Measurements from ENCODE around the gene ATXN2L.

GRCh38 chr16:28834873-28835863 is 12.4 kb downstream of the ATXN2L start:
- no peak for TF ChIP-seq CTCF (IDR thresholded peaks at IDR 0.05; ENCODE audit: low read depth, low read length, poor library complexity, severe bottlenecking)
- TF ChIP-seq EZH2phosphoT487 (IDR thresholded peaks at IDR 0.05; ENCODE audit: borderline replicate concordance, low read length): no peak

Measured in DOHH2 (cell line).